HG03521 (cell line): ENCODE results near the gene VCX.
"Not testable (repeated sequence)": the region's sequence is repeated elsewhere in the genome, so short reads cannot be mapped to it uniquely, and the experiment has no call there.

ENCODE experiments used
- ATAC-seq: cut with Tn5 transposase; IDR thresholded peaks from one replicate; pipeline ENCODE4 v1.9.1; 2021; ENCODE audit warnings: mild to moderate bottlenecking, moderate library complexity; ENCODE audit not compliant: unreplicated experiment

The VCX gene

DNA sequence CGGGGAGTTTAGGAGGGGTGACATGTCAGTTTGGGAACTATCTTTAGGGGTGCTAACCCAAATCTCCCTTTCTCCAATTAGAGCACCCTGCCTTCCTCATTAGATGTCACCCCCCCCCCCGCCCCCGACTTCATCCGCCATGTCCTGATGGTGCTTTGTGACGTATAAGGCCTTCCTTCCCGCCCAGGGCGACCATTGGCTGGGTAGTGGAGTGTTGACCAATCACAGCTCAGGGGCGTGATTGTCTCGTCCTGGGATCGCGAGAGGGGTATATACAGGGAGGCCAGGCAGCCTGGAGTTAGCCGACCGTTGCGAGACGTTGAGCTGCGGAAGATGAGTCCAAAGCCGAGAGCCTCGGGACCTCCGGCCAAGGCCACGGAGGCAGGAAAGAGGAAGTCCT lies at the start of gene VCX:
TSS of gene VCX (plus strand) at position 301 of the 400 bp plus-strand sequence. CDS start at position 334, 33 bp downstream.
- not testable (repeated sequence) for ATAC-seq

GRCh38 chrX:7798327-7798726 lies 44.6 kb upstream of the VCX start:
- no peak for ATAC-seq

- ATAC-seq: no peak
Observed at GRCh38 chrX:7801711-7802110, 41.3 kb upstream of the VCX start.

DNA sequence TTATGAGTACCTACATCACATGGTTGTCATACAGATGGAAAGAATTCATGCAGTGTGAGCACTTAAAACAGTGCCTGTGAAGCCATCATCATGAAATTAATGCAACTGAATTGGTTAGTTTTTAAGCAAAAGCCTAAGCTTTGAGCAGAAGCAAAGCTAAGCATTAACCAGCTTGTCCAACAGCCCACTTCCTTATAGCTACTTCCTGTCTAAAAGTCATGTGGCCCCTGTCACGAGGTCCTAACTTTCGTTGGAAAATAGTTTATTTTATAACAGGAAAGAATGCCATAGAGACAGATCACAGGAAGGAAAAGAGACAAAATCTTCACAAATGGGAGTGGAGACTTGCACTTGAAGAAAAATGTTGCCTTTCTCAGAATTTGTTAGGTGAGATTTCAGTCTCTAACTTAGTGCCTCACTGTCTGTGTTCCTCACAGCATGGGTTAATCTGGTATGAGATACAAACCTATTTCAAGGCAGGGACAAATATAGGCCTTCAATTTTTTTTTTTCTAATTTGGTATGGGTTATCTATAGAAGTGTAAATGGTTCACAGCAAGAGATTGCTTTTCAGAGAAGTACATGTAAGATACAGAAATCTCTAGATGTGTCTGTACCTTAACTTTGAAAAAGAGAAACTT lies 27.7 kb upstream of the VCX start:
- ATAC-seq: no peak

DNA sequence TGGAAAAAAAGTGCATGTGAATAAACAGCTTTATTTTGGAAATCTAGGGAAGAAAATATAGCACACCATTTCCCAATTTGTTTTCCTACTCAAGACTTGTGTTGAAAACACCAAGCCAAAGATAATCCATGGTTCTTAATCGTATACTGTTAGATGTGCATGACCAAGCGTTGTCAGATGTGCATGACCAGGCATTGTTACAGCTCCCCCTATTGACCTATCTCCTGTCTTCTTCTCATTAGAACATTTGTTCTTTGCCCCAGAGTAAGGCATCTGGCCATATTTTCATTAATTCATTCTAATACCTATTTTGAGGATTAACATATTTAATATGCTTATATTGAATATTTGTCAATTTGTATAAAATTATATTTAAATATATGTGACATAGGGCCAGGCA lies 14.4 kb upstream of the VCX start:
- ATAC-seq: no peak

DNA sequence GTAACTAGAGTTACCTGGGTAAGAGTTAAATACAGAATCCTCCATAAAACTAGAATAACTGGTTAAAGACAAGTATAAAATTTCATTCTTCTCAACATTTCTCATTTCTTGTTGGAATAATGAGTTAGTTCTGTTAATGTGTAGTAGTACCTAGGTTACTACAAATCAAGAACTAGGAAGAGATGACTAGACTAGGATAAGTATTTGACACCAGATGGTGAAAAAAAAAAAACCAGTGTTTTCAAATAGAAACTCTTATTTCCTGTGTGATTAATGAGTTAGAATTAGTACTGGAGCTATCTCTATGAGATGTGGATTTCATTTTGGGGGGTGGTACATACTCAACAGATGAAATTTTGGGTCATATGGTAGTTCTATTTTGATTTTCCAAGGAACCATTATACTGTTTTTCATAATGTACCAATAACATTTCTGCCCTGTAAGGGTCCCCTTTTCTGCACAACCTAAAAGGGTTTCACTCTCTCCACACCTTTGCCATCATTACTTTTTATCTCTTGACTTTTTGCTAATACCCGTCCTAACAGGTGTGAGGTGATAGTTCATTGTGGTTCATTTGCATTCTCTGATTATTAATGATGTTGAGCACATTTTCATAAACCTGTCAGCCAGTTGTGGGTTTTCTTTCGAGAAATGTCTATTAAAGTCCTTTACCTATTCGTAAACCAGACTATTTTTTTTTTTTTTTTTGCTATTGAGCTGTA lies 1.7 kb upstream of the VCX start:
- ATAC-seq: no peak

GRCh38 chrX:7852166-7852565 lies 9.2 kb downstream of the VCX start:
- ATAC-seq: no peak

GRCh38 chrX:7872042-7872441 lies 29.1 kb downstream of the VCX start:
- ATAC-seq: no peak

DNA sequence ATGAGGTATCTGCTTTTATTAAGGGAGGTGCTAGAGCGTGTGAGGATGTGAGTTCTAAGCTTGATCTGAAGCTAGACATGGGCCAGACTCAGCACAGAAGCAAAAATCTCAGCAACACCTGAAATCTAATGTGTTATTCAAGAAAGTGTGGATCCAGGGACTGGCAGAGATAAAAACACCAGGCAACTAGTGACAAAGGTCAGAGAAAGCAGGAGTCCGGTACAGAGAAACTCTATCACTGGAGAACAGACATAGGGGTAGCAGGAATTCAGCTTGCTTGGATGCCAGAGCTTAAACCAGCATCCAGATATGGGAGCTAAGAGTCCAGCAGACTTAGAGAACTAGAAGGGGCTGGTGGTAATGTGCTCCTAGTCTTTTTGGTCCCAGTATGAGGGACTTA lies 34.0 kb downstream of the VCX start:
- ATAC-seq: no peak

DNA sequence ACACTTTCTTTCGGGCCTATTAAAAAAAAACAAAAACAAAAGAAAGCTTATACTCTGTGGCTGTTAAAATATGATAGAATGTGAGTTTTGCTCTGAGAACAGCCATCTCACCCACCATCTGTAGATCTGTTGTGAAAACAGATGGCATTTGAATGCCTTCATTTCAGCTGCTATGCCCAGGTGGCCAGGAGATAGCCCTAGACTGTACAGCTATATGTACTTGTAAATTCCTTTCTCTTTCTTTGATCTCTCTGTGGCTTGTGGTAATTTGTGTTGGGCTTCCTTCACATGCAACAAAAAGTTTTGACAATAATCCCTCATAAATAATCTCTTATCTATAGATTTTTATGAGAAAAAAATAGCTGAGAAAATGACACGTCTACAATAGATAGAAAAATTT lies 46.2 kb downstream of the VCX start:
- no peak for ATAC-seq

GRCh38 chrX:7889680-7890079 lies 46.7 kb downstream of the VCX start:
- ATAC-seq: no peak

GRCh38 chrX:7891928-7892327 lies 49.0 kb downstream of the VCX start:
- no peak for ATAC-seq
